ENCODE measurements around the gene TMEM200A. TPM values are rescaled to one million over a fixed set of nuclear protein-coding genes. Genes with fewer than 3 reads are reported as not detected.

TMEM200A gene
- total RNA-seq, 1 experiment from 2014 or later, result 22.9 TPM

DNA sequence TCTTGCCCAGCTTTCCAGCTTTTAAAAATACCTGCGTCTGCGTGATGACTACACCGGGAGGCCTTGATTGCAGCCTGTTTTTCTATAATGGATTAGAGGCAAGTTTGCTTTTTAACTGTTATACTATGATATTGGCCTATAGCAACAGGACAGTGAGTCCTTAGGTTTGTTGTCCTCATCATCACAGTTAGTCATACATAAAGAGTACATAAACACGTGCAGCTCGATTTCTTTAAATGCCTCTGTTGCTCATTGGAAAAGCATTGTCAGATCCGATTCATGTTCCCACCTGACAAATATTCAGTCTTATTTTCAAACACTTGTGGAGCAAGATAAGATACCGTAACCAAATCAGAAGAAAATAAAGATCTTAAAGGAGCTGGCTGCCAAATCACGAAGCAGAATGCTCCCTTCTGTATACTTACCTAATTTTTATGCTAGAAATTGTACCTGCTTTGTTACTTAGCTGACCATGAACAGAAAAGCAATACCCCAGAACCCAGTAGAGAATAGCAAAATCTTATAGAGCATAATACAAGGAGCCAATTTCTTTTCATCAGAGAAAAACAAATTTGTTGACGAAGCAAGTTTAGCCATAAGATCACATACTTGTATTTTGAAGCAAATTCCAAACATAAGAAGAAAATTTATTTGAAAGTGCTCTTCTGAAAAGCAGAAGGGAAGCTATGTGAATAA, 100.4 kb downstream of the TMEM200A start (continued):
- TF ChIP-seq, protein P1, sequence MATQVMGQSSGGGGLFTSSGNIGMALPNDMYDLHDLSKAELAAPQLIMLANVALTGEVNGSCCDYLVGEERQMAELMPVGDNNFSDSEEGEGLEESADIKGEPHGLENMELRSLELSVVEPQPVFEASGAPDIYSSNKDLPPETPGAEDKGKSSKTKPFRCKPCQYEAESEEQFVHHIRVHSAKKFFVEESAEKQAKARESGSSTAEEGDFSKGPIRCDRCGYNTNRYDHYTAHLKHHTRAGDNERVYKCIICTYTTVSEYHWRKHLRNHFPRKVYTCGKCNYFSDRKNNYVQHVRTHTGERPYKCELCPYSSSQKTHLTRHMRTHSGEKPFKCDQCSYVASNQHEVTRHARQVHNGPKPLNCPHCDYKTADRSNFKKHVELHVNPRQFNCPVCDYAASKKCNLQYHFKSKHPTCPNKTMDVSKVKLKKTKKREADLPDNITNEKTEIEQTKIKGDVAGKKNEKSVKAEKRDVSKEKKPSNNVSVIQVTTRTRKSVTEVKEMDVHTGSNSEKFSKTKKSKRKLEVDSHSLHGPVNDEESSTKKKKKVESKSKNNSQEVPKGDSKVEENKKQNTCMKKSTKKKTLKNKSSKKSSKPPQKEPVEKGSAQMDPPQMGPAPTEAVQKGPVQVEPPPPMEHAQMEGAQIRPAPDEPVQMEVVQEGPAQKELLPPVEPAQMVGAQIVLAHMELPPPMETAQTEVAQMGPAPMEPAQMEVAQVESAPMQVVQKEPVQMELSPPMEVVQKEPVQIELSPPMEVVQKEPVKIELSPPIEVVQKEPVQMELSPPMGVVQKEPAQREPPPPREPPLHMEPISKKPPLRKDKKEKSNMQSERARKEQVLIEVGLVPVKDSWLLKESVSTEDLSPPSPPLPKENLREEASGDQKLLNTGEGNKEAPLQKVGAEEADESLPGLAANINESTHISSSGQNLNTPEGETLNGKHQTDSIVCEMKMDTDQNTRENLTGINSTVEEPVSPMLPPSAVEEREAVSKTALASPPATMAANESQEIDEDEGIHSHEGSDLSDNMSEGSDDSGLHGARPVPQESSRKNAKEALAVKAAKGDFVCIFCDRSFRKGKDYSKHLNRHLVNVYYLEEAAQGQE (IDR thresholded peaks at IDR 0.05; ENCODE audit: low read depth), result no peak
- TF ChIP-seq JUND (IDR thresholded peaks at IDR 0.05), result no peak

DNA sequence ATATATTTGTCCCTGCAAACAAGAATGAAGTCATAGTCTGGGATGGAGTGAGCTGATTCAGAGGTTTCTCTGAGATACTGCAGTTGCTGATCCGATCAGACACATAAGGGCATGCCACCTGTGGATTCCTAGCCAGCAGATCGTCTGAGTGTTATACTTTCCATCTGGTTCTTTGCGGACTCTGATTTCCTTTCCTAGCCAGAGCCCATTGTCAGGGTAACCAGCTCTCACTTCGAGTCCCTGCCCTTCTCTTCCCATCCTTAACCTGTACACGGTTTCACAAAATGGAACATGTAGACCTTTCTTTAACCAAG, 100.9 kb downstream of the TMEM200A start:
- ATAC-seq, result no peak
- Histone ChIP-seq H3K9me2 (ENCODE audit: insufficient read depth) (no peaks in the 10 kb centered on the region), H3K4me3 (replicated peaks in 1 of 2; ENCODE audit: low read depth in 1 of 2, low read length in 2 of 2) (no peak overlapping the region), H3K36me3 (ENCODE audit: control insufficient read depth in 1 of 2, insufficient read depth in 2 of 2, low read length in 2 of 2) (no peaks in the 10 kb centered on the region), H3K79me2 (ENCODE audit: insufficient read depth, low read length) (no peaks in the 10 kb centered on the region), H3K4me2 (ENCODE audit: low read length) (no peak overlapping the region), H3K27me3 (ENCODE audit: insufficient read depth, low read length) (no peaks in the 10 kb centered on the region), H3K27ac (ENCODE audit: low read depth, low read length) (no peak overlapping the region), H3K4me1 (ENCODE audit: control insufficient read depth in 1 of 2, insufficient read depth in 2 of 2, low read length in 2 of 2) (no peaks in the 10 kb centered on the region), H4K20me1 (ENCODE audit: insufficient read depth) (no peaks in the 10 kb centered on the region), H3K9me3 (ENCODE audit: control insufficient read depth in 1 of 2, insufficient read depth in 1 of 2, low read depth in 1 of 2, low read length in 2 of 2) (no peaks in the 10 kb centered on the region), H3K9ac (ENCODE audit: low read length) (no peak overlapping the region), H2AFZ (ENCODE audit: low read depth, low read length, poor library complexity, severe bottlenecking) (no peak overlapping the region)
- CTCF ChIA-PET, result no interaction called here
- RAD21 ChIA-PET (ENCODE audit: low non-redundant PET in 1 of 2, low total read pairs in 2 of 2, uncharacterized antibody in 2 of 2, unreplicated experiment in 2 of 2), result no interaction called here
- POLR2A ChIA-PET, result no interaction called here
- intact Hi-C loops (cut with micrococcal nuclease), result no loop called here
- DNase-seq (ENCODE audit: low read depth, low spot score), result no peak
- no TSS peak for BruUV-seq (replicated peaks)
- no peak for TF ChIP-seq SIN3A (IDR thresholded peaks at IDR 0.05; ENCODE audit: low read depth)
- TF ChIP-seq FOSL1 (IDR thresholded peaks at IDR 0.05; ENCODE audit: low read depth), result no peak
- TF ChIP-seq SP1 (IDR thresholded peaks at IDR 0.05; ENCODE audit: low read depth), result no peak
- TF ChIP-seq EZH2phosphoT487 (IDR thresholded peaks at IDR 0.05; ENCODE audit: borderline replicate concordance), result no peak
- TF ChIP-seq ZFX (IDR thresholded peaks at IDR 0.05), result no peak
- no peak for TF ChIP-seq MAX (IDR thresholded peaks at IDR 0.05)
- TF ChIP-seq ATF3 (IDR thresholded peaks at IDR 0.05), result no peak
- TF ChIP-seq, protein P1 (IDR thresholded peaks at IDR 0.05; ENCODE audit: low read depth), result no peak
- TF ChIP-seq, protein P2, sequence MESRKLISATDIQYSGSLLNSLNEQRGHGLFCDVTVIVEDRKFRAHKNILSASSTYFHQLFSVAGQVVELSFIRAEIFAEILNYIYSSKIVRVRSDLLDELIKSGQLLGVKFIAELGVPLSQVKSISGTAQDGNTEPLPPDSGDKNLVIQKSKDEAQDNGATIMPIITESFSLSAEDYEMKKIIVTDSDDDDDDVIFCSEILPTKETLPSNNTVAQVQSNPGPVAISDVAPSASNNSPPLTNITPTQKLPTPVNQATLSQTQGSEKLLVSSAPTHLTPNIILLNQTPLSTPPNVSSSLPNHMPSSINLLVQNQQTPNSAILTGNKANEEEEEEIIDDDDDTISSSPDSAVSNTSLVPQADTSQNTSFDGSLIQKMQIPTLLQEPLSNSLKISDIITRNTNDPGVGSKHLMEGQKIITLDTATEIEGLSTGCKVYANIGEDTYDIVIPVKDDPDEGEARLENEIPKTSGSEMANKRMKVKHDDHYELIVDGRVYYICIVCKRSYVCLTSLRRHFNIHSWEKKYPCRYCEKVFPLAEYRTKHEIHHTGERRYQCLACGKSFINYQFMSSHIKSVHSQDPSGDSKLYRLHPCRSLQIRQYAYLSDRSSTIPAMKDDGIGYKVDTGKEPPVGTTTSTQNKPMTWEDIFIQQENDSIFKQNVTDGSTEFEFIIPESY (IDR thresholded peaks at IDR 0.05; ENCODE audit: extremely low read depth, insufficient replicate concordance, low read length), result no peak
- TF ChIP-seq EZH2 (IDR thresholded peaks at IDR 0.05), result no peak
- TF ChIP-seq, protein P3, sequence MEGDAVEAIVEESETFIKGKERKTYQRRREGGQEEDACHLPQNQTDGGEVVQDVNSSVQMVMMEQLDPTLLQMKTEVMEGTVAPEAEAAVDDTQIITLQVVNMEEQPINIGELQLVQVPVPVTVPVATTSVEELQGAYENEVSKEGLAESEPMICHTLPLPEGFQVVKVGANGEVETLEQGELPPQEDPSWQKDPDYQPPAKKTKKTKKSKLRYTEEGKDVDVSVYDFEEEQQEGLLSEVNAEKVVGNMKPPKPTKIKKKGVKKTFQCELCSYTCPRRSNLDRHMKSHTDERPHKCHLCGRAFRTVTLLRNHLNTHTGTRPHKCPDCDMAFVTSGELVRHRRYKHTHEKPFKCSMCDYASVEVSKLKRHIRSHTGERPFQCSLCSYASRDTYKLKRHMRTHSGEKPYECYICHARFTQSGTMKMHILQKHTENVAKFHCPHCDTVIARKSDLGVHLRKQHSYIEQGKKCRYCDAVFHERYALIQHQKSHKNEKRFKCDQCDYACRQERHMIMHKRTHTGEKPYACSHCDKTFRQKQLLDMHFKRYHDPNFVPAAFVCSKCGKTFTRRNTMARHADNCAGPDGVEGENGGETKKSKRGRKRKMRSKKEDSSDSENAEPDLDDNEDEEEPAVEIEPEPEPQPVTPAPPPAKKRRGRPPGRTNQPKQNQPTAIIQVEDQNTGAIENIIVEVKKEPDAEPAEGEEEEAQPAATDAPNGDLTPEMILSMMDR (IDR thresholded peaks at IDR 0.05 in 2 of 3, conservative IDR thresholded peaks at IDR 0.05 in 1 of 3; ENCODE audit: borderline replicate concordance in 1 of 3, insufficient read depth in 1 of 3, low read depth in 2 of 3, low read length in 2 of 3), result no peak
